ENCODE measurements around the gene GPSM3.

GRCh38 chr6:32181148-32181702, 11.2 kb downstream of the GPSM3 start:
- TF ChIP-seq CTCF (conservative IDR thresholded peaks at IDR 0.05 in 1 of 2, IDR thresholded peaks at IDR 0.05 in 1 of 2; ENCODE audit: low read depth in 1 of 2, low read length in 2 of 2), result no peak
- TF ChIP-seq EZH2 (IDR thresholded peaks at IDR 0.05; ENCODE audit: low read length, missing control alignments), result no peak
